ENCODE data around the gene CSH1.
"Not testable (repeated sequence)": the region's sequence is repeated elsewhere in the genome, so short reads cannot be mapped to it uniquely, and the experiment has no call there.

DNA sequence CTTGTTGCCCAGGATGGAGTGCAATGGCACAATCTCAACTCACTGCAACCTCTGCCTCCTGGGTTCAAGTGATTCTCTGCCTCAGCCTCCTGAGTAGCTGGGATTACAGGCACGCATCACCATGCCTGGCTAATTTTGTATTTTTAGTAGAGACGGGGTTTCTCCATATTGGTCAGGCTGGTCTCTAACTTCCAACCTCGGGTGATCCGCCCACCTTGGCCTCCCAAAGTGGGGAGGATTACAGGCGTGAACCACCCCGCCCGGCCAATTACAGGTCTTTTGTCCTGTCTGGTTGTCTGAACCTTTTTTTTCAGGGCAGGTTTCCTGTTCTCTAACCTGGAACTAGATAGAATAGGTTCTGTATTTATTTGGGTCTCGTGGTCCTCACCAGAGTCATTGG is 39.9 kb downstream of the CSH1 start:
- TF ChIP-seq EZH2 (IDR thresholded peaks at IDR 0.05; ENCODE audit: borderline replicate concordance, insufficient read depth, low read depth, low read length, poor library complexity, severe bottlenecking) = not testable (repeated sequence)
- TF ChIP-seq, protein P1, sequence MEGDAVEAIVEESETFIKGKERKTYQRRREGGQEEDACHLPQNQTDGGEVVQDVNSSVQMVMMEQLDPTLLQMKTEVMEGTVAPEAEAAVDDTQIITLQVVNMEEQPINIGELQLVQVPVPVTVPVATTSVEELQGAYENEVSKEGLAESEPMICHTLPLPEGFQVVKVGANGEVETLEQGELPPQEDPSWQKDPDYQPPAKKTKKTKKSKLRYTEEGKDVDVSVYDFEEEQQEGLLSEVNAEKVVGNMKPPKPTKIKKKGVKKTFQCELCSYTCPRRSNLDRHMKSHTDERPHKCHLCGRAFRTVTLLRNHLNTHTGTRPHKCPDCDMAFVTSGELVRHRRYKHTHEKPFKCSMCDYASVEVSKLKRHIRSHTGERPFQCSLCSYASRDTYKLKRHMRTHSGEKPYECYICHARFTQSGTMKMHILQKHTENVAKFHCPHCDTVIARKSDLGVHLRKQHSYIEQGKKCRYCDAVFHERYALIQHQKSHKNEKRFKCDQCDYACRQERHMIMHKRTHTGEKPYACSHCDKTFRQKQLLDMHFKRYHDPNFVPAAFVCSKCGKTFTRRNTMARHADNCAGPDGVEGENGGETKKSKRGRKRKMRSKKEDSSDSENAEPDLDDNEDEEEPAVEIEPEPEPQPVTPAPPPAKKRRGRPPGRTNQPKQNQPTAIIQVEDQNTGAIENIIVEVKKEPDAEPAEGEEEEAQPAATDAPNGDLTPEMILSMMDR (IDR thresholded peaks at IDR 0.05) = not testable (repeated sequence)
